ENCODE measurements around the gene NISCH. TPM values are rescaled to one million over a fixed set of nuclear protein-coding genes. Genes with fewer than 3 reads are reported as not detected.

The NISCH gene
- total and polyA plus RNA-seq, 2 donors (not counting 3 experiments of a cell fraction or from before 2014, with no cell fraction given), result 156 to 178 TPM

- FAIRE-seq (no peak), DNase-seq (ENCODE audit: low read depth, low spot score) (no peak)
- H3K4me3 ChIP-seq (replicated peaks in 1 of 3; ENCODE audit: insufficient read depth in 1 of 3, low read depth in 1 of 3, low read length in 3 of 3), result no peak overlapping the region
- H3K9me3 ChIP-seq (replicated peaks; ENCODE audit: control insufficient read depth, insufficient read depth, low read length), result no peaks in the 10 kb centered on the region
- H3K4me2 ChIP-seq (ENCODE audit: insufficient read depth, low read length), result no peak overlapping the region
- H2AFZ ChIP-seq (ENCODE audit: low read depth, low read length), result no peak overlapping the region
- H4K20me1 ChIP-seq (replicated peaks; ENCODE audit: control insufficient read depth, extremely low read depth, insufficient read depth, low read length), result no peaks in the 10 kb centered on the region
- POLR2A ChIA-PET, result no interaction called here
- peaks cover 30 to 73% of the 10 kb centered on the region in 2 experiments for H3K36me3 ChIP-seq (ENCODE audit: control insufficient read depth in 2 of 2, extremely low read depth in 1 of 2, insufficient read depth in 2 of 2, low read length in 2 of 2)
- dilution Hi-C loops (cut with MboI; ENCODE audit: extremely low pct_ligation_motif_present, low sequenced_read_pairs), result no loop called here
- H3K27me3 ChIP-seq (ENCODE audit: control insufficient read depth in 2 of 2, insufficient read depth in 2 of 2, low read length in 2 of 2), result no peaks in the 10 kb centered on the region
- H3K79me2 ChIP-seq (ENCODE audit: control insufficient read depth, insufficient read depth, low read length), result no peaks in the 10 kb centered on the region
- H3K27ac ChIP-seq (ENCODE audit: insufficient read depth, low read depth, low read length), result no peak overlapping the region
- no peak overlapping the region for H3K9ac ChIP-seq (replicated peaks; ENCODE audit: extremely low read depth, insufficient read depth, low read length)
- no peaks in the 10 kb centered on the region for H3K9me1 ChIP-seq (replicated peaks; ENCODE audit: control insufficient read depth, extremely low read depth, insufficient read depth, low read length)
- intact Hi-C loops (cut with micrococcal nuclease), result loop anchor here (10.0 kb wide), 1 partner anchor 208 kb away; the partner anchor contains the start of genes GNL3 and PBRM1
- no peaks in the 10 kb centered on the region for H3K4me1 ChIP-seq (ENCODE audit: control insufficient read depth, extremely low read depth, insufficient read depth, low read length)
- BruUV-seq (replicated peaks), result no TSS peak
- TF ChIP-seq EZH2 (IDR thresholded peaks at IDR 0.05; ENCODE audit: borderline replicate concordance, low read depth, low read length, severe bottlenecking) (no peak), CTCF (IDR thresholded peaks at IDR 0.05; ENCODE audit: extremely low read depth in 1 of 2, insufficient read depth in 1 of 2, low read depth in 1 of 2, low read length in 2 of 2) (no peak), MAX (IDR thresholded peaks at IDR 0.05; ENCODE audit: insufficient read depth, insufficient read length) (no peak), GATA2 (IDR thresholded peaks at IDR 0.05; ENCODE audit: insufficient read depth, insufficient read length, low read depth, low read length) (no peak)
- CTCF ChIA-PET, result no interaction called here
Observed at GRCh38 chr3:52477076-52477795, 21.8 kb downstream of the NISCH start.

DNA sequence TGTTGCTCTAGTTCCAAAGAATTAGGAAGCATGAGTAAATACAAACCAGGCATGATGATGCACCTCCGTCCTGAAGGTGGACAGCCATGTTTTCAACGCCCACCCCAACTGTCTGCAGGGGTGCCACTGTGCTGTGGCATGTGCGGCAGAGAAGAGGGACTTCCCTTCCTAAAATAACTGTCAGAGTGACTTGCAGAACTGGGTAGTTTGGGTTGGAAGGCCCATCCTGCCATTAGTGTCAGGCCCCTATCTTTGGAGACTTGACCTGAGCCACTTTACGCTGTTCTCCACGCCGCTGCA is 22.3 kb downstream of the NISCH start:
- BruUV-seq (replicated peaks), result no TSS peak
- Histone ChIP-seq H3K4me2 (ENCODE audit: insufficient read depth, low read length) (no peak overlapping the region), H3K27me3 (ENCODE audit: control insufficient read depth in 2 of 2, insufficient read depth in 2 of 2, low read length in 2 of 2) (no peaks in the 10 kb centered on the region), H3K9me1 (replicated peaks; ENCODE audit: control insufficient read depth, extremely low read depth, insufficient read depth, low read length) (no peaks in the 10 kb centered on the region), H3K4me1 (ENCODE audit: control insufficient read depth, extremely low read depth, insufficient read depth, low read length) (no peaks in the 10 kb centered on the region), H3K36me3 (ENCODE audit: control insufficient read depth in 2 of 2, extremely low read depth in 1 of 2, insufficient read depth in 2 of 2, low read length in 2 of 2) (peaks cover 26 to 75% of the 10 kb centered on the region in 2 experiments), H3K9me3 (replicated peaks; ENCODE audit: control insufficient read depth, insufficient read depth, low read length) (no peaks in the 10 kb centered on the region), H3K79me2 (ENCODE audit: control insufficient read depth, insufficient read depth, low read length) (no peaks in the 10 kb centered on the region), H4K20me1 (replicated peaks; ENCODE audit: control insufficient read depth, extremely low read depth, insufficient read depth, low read length) (no peaks in the 10 kb centered on the region), H3K4me3 (replicated peaks in 1 of 3; ENCODE audit: insufficient read depth in 1 of 3, low read depth in 1 of 3, low read length in 3 of 3) (no peak overlapping the region), H2AFZ (ENCODE audit: low read depth, low read length) (no peak overlapping the region), H3K9ac (replicated peaks; ENCODE audit: extremely low read depth, insufficient read depth, low read length) (no peak overlapping the region), H3K27ac (ENCODE audit: insufficient read depth, low read depth, low read length) (no peak overlapping the region)
- dilution Hi-C loops (cut with MboI; ENCODE audit: extremely low pct_ligation_motif_present, low sequenced_read_pairs) (no loop called here), intact Hi-C loops (cut with micrococcal nuclease) (loop anchor here (10.0 kb wide), 1 partner anchor 207 kb away; the partner anchor contains the start of genes GNL3 and PBRM1)
- ChIA-PET CTCF (no interaction called here), POLR2A (no interaction called here)
- FAIRE-seq (no peak), DNase-seq (ENCODE audit: low read depth, low spot score) (no peak)
- no peak for TF ChIP-seq POLR2A (IDR thresholded peaks at IDR 0.05; ENCODE audit: low read depth, low read length)
- TF ChIP-seq JUN (IDR thresholded peaks at IDR 0.05; ENCODE audit: borderline replicate concordance, insufficient read depth, insufficient read length, low read depth), result no peak
- no peak for TF ChIP-seq CTCF (IDR thresholded peaks at IDR 0.05; ENCODE audit: extremely low read depth in 1 of 2, insufficient read depth in 1 of 2, low read depth in 1 of 2, low read length in 2 of 2)
- no peak for TF ChIP-seq FOS (IDR thresholded peaks at IDR 0.05; ENCODE audit: borderline replicate concordance, insufficient read depth, low read length)
- TF ChIP-seq EZH2 (IDR thresholded peaks at IDR 0.05; ENCODE audit: borderline replicate concordance, low read depth, low read length, severe bottlenecking), result no peak
- no peak for TF ChIP-seq MYC (IDR thresholded peaks at IDR 0.05; ENCODE audit: low read depth, low read length)
- TF ChIP-seq GATA2 (IDR thresholded peaks at IDR 0.05; ENCODE audit: insufficient read depth, insufficient read length, low read depth, low read length), result no peak
- TF ChIP-seq MAX (IDR thresholded peaks at IDR 0.05; ENCODE audit: insufficient read depth, insufficient read length), result no peak
- no peak for TF ChIP-seq POLR2AphosphoS5 (IDR thresholded peaks at IDR 0.05; ENCODE audit: insufficient read depth, low read depth, low read length)

Data from endothelial cell of umbilical vein (primary cell).